ENCODE data around the gene WDR17. TPM values are rescaled to one million over a fixed set of nuclear protein-coding genes. Genes with fewer than 3 reads are reported as not detected.

Gene WDR17
- total RNA-seq, 1 donor from 2014 or later, result 1.0 TPM

GRCh38 chr4:176229645-176230044 is 164.0 kb downstream of the WDR17 start:
- H3K27ac ChIP-seq (ENCODE audit: low read depth, low read length), result peak overlapping the region; percentile 90
- H3K4me1 ChIP-seq (ENCODE audit: control insufficient read depth in 3 of 3, insufficient read depth in 3 of 3, low read length in 3 of 3), result peaks cover 20 to 44% (median 38%) of the 10 kb centered on the region in 3 donors
- peak overlapping the region in 1 of 3 donors; percentile 11 for H3K4me3 ChIP-seq (ENCODE audit: low read length in 3 of 3)
- peak overlapping the region; percentile 46 to 51 (median 47) for H3K9ac ChIP-seq (ENCODE audit: low read depth in 1 of 3, low read length in 3 of 3)
- peaks cover 0 to 3% (median 2%) of the 10 kb centered on the region in 3 donors for H3K36me3 ChIP-seq (ENCODE audit: control insufficient read depth in 3 of 3, insufficient read depth in 3 of 3, low read length in 3 of 3)
- H3K9me3 ChIP-seq (ENCODE audit: control insufficient read depth in 3 of 3, low read length in 3 of 3), result no peaks in the 10 kb centered on the region
- no peaks in the 10 kb centered on the region for H3K27me3 ChIP-seq (ENCODE audit: control insufficient read depth in 3 of 3, insufficient read depth in 3 of 3, low read length in 3 of 3)

Small RNAs within 50 kb of the gene (small RNA-seq; reads per million reads assigned to genes)
- gene RF00432, result not detected

Other genes starting within 250 kb of the WDR17 start
- 0.52 TPM for gene SPATA4, start 129.7 kb downstream of the WDR17 start, total RNA-seq
- 77.8 TPM for gene ASB5, start 203.4 kb downstream of the WDR17 start, total RNA-seq